ENCODE results near the gene C2orf80.

DNA sequence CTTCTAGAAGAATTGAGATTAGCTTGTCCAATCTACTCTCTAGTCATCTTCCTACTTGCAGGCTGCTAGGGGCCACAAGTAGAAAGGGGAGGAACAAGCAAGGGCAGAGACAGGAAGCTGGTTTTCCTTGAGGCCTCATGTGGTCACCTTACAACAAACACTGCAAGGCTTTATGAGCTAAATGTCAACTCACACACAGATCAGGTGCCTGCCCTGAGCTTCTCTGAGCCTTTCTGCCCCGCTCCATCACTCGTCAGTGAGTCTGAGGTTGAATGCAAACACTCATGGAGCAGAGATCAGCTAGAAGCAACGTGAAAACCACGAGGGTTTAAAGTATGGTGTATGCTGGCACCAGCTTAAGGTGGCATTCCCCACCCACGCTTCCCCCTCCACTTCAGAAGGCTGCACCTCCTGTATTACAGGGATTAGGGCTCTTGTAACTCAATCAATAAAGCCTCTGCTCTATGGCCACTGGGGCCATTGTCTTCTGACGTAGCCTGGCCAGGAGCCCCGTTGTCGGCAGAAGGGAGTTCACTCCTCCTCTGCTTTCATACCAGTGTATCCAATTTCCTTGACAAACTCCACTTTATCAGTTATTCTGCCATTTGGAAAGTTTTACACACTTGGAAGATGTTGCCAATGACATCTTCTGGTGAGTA lies 54.8 kb downstream of the C2orf80 start:
- no peak for TF ChIP-seq POLR2A (IDR thresholded peaks at IDR 0.05)
- no peak for TF ChIP-seq CTCF (IDR thresholded peaks at IDR 0.05)
- no peak for TF ChIP-seq EP300 (IDR thresholded peaks at IDR 0.05)
